DND-41 (cell line): ENCODE measurements around the gene ATXN7L1.

Source experiments
- CTCF ChIP-seq: IDR thresholded peaks from 2 replicates; pipeline ENCODE4 v1.5.1; 2012; ENCODE audit warnings: borderline replicate concordance, low read length, moderate library complexity, mild to moderate bottlenecking; ENCODE audit not compliant: poor library complexity, severe bottlenecking; ENCODE audit errors: extremely low read depth
- EZH2 ChIP-seq: IDR thresholded peaks from 3 replicates; pipeline ENCODE4 v1.6.1; 2012; ENCODE audit warnings: borderline replicate concordance, low read depth, mild to moderate bottlenecking, moderate library complexity, low read length, inconsistent platforms; ENCODE audit not compliant: severe bottlenecking

GRCh38 chr7:105924945-105925344, 48.5 kb upstream of the ATXN7L1 start:
- no peak for TF ChIP-seq CTCF
- no peak for TF ChIP-seq EZH2
